ENCODE data around the gene BRSK1.

The BRSK1 gene

DNA sequence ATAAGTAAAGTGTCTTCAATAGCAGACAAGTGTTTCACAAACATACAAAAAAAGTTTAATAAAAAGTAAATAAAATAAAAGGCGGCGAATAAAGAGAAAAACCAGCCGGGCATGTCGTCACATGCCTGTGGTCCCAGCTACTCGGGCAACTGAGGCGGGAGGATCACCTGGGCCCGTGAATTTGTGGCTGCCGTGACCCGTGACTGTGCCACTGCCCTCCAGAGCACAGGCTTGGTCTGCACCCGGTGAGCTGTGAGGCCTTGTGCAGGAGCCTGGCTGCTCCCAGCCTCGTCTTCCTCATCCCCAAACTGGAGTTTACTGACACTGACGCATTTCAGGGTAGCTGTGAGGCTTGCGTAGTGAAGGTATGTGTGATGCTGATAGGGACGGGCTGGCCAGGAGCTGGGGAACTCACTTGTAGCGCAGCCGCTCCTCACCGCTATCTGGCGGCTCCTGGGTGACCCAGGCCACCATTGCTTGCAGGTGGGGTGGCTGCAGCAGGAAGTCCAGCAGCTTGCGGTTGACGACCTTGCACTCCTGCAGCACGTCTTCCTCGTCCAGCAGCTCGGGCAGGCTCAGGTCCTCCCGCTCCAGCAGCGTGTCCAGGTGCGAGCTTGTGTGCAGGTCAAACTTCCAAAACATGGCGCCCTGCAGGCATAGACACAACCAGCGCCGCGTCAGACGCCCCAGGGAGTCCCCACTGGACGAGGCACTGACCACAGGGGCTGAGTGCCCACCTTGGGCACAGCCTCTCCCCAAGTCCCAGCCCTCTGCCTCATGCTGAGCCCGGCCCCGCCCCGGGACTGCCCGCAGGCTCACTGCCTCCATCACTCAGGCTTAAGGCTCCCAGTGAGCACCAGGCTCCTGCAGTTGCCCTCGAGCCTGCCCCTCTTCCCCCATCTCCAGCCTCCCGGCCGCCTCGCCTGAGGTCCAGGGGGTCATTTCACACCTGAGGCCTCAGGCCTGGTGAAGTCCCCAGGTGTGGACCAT lies 37.0 kb upstream of the BRSK1 start:
- no peak overlapping the region for H3K4me3 ChIP-seq (ENCODE audit: low read depth in 1 of 2, low read length in 2 of 2)
- no peaks in the 10 kb centered on the region for H3K9me3 ChIP-seq (ENCODE audit: control insufficient read depth in 1 of 2, low read length in 2 of 2)
- H3K36me3 ChIP-seq (ENCODE audit: control insufficient read depth in 1 of 2, insufficient read depth in 2 of 2, low read length in 2 of 2) = peaks cover 29 to 61% of the 10 kb centered on the region in 2 donors
- H3K27me3 ChIP-seq (ENCODE audit: control insufficient read depth in 1 of 2, insufficient read depth in 2 of 2, low read length in 2 of 2) = no peaks in the 10 kb centered on the region
- no peak overlapping the region for H3K27ac ChIP-seq (ENCODE audit: low read depth, low read length)
- peaks cover 31 to 33% of the 10 kb centered on the region in 2 donors for H3K4me1 ChIP-seq (ENCODE audit: control insufficient read depth in 1 of 2, insufficient read depth in 2 of 2, low read length in 2 of 2)
- no peak overlapping the region for H3K9ac ChIP-seq (ENCODE audit: low read depth in 1 of 2, low read length in 2 of 2)

DNA sequence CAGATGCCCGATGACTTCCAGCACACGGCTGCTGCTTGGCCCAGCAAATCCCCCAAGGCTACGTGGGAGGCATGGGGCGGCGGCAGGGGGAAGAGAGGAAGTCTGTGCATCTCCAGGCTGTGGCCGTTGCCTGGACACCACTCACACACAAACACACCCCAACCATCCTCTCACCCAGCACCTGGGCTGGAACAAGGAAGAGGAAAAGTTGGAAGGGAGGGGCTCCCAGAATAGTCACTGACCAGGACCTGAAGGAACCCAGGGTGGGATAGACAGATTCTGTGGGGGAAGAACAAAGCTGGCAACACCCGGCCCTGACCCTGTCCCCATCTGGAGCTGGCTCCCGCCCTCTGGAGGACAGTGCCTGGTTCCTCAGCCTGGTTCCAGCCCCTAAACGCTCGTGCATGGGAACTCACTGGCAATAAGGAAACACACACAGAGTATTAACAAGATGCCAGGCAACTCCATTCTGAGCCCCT lies 36.1 kb upstream of the BRSK1 start:
- H3K9me3 ChIP-seq (ENCODE audit: control insufficient read depth in 1 of 2, low read length in 2 of 2) = no peaks in the 10 kb centered on the region
- no peak overlapping the region for H3K27ac ChIP-seq (ENCODE audit: low read depth, low read length)
- no peaks in the 10 kb centered on the region for H3K27me3 ChIP-seq (ENCODE audit: control insufficient read depth in 1 of 2, insufficient read depth in 2 of 2, low read length in 2 of 2)
- peaks cover 23 to 52% of the 10 kb centered on the region in 2 donors for H3K36me3 ChIP-seq (ENCODE audit: control insufficient read depth in 1 of 2, insufficient read depth in 2 of 2, low read length in 2 of 2)
- H3K4me3 ChIP-seq (ENCODE audit: low read depth in 1 of 2, low read length in 2 of 2) = no peak overlapping the region
- peaks cover 34 to 37% of the 10 kb centered on the region in 2 donors for H3K4me1 ChIP-seq (ENCODE audit: control insufficient read depth in 1 of 2, insufficient read depth in 2 of 2, low read length in 2 of 2)
- H3K9ac ChIP-seq (ENCODE audit: low read depth in 1 of 2, low read length in 2 of 2) = no peak overlapping the region

DNA sequence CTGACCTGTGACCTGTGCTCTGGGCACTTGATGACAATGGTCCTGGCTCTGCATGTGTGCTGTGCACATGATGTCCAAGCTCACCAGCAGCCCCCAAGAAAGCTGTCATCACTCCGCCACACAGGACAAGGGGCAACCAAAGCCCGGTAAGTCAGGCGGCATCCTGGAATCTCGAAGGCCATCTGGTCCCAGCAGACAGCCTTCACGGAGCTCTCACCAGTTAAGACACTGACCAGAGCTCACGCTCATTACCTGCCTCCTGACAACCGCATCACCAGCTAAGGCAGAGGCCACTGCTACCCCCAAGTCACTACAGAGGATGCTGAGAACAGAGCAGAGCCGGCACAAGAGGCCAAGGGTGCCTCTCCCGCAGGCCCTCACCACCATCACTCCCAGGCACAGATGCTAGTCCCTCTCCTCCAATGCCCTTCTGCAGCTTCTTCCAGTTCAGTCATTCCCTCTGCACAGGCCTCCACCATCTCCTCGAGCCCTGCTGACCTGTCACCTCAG lies 35.6 kb upstream of the BRSK1 start:
- no peaks in the 10 kb centered on the region for H3K9me3 ChIP-seq (ENCODE audit: control insufficient read depth in 1 of 2, low read length in 2 of 2)
- no peak overlapping the region for H3K27ac ChIP-seq (ENCODE audit: low read depth, low read length)
- H3K4me1 ChIP-seq (ENCODE audit: control insufficient read depth in 1 of 2, insufficient read depth in 2 of 2, low read length in 2 of 2) = peaks cover 40 to 42% of the 10 kb centered on the region in 2 donors
- H3K4me3 ChIP-seq (ENCODE audit: low read depth in 1 of 2, low read length in 2 of 2) = no peak overlapping the region
- H3K36me3 ChIP-seq (ENCODE audit: control insufficient read depth in 1 of 2, insufficient read depth in 2 of 2, low read length in 2 of 2) = peaks cover 23 to 49% of the 10 kb centered on the region in 2 donors
- H3K9ac ChIP-seq (ENCODE audit: low read depth in 1 of 2, low read length in 2 of 2) = no peak overlapping the region
- no peaks in the 10 kb centered on the region for H3K27me3 ChIP-seq (ENCODE audit: control insufficient read depth in 1 of 2, insufficient read depth in 2 of 2, low read length in 2 of 2)

DNA sequence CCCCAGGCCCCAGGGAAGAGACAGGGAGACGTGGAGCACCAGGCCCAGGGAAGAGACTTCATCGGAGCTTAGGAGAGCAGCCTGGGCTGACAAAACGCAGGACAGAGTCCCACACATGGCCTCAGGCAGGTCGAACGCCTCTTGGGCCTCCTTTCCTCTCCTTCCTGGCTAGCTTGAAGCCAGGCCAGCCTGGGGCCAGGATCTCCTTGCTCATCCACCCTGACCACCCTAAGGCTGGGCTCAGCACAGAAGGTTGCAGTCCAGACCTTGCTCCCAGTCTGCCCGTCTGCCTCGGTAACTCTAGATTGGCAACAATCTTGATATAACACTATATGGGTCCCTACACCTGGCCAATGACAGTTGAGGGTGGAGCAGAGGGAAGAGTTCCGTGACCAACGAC lies 35.1 kb upstream of the BRSK1 start:
- Histone ChIP-seq H3K9me3 (ENCODE audit: control insufficient read depth in 1 of 2, low read length in 2 of 2) (no peaks in the 10 kb centered on the region), H3K4me3 (ENCODE audit: low read depth in 1 of 2, low read length in 2 of 2) (no peak overlapping the region), H3K9ac (ENCODE audit: low read depth in 1 of 2, low read length in 2 of 2) (no peak overlapping the region), H3K27ac (ENCODE audit: low read depth, low read length) (no peak overlapping the region), H3K36me3 (ENCODE audit: control insufficient read depth in 1 of 2, insufficient read depth in 2 of 2, low read length in 2 of 2) (peaks cover 23 to 45% of the 10 kb centered on the region in 2 donors), H3K27me3 (ENCODE audit: control insufficient read depth in 1 of 2, insufficient read depth in 2 of 2, low read length in 2 of 2) (no peaks in the 10 kb centered on the region), H3K4me1 (ENCODE audit: control insufficient read depth in 1 of 2, insufficient read depth in 2 of 2, low read length in 2 of 2) (peaks cover 43 to 47% of the 10 kb centered on the region in 2 donors)

DNA sequence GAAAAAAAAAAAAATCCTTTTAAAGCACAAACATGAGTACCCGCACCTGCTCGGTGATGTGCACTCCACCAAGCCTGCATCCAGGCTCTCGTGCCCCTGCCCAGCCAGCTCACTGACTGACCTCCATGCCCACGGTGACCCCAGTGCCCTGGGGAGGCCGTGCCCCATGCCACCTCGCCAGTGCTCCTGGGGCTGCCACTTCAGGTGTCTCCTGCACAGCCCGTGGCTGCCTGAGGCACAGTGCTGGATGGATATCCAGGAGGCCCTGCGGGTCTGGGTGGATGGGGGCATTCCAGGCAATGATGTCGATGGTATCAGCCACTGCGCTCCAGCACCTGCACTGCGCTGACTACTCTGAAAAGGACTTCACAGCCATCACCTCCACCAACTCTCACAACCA lies 34.0 kb upstream of the BRSK1 start:
- no peaks in the 10 kb centered on the region for H3K27me3 ChIP-seq (ENCODE audit: control insufficient read depth in 1 of 2, insufficient read depth in 2 of 2, low read length in 2 of 2)
- no peak overlapping the region for H3K4me3 ChIP-seq (ENCODE audit: low read depth in 1 of 2, low read length in 2 of 2)
- H3K4me1 ChIP-seq (ENCODE audit: control insufficient read depth in 1 of 2, insufficient read depth in 2 of 2, low read length in 2 of 2) = peaks cover 48 to 54% of the 10 kb centered on the region in 2 donors
- H3K27ac ChIP-seq (ENCODE audit: low read depth, low read length) = no peak overlapping the region
- H3K36me3 ChIP-seq (ENCODE audit: control insufficient read depth in 1 of 2, insufficient read depth in 2 of 2, low read length in 2 of 2) = peaks cover 15 to 33% of the 10 kb centered on the region in 2 donors
- H3K9ac ChIP-seq (ENCODE audit: low read depth in 1 of 2, low read length in 2 of 2) = no peak overlapping the region
- H3K9me3 ChIP-seq (ENCODE audit: control insufficient read depth in 1 of 2, low read length in 2 of 2) = no peaks in the 10 kb centered on the region

DNA sequence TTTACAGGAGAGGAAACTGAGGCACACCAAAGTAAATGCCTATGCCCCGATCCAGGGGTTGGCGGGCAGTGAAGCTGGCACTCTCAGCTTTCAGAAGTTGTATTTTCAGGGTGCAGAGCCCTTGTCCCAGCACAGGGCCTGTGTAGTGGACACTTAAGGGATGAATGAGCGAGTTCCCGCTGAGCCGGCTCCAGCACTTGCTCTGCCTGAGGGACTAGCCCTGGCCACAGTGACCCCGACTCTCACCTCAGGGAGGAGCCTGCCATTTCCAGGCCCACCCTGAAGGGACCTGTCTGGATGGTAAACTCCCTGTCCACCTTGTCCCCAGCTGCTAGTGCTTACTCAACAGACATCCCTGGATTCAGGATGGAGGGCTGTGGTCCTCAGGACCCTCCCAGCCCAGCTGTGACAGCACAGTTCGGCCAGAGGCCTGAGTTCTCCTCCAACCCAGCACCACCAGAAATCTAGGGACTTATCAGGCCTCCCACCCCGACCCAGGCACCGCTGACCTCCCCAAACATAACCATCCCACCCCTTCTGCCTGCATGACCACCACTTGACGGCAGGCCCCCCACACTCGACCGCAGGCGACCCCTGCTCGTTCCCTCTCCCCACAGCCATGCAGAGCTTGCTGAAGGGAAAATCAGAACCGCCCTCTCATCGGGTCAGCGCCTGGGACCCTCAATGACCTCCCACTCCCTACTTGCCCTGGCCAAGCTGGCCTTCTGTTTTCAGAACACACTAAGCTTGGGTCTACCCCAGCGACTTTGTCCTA lies 33.3 kb upstream of the BRSK1 start:
- H3K4me3 ChIP-seq (ENCODE audit: low read depth in 1 of 2, low read length in 2 of 2) = no peak overlapping the region
- H3K4me1 ChIP-seq (ENCODE audit: control insufficient read depth in 1 of 2, insufficient read depth in 2 of 2, low read length in 2 of 2) = peaks cover 51 to 60% of the 10 kb centered on the region in 2 donors
- no peaks in the 10 kb centered on the region for H3K27me3 ChIP-seq (ENCODE audit: control insufficient read depth in 1 of 2, insufficient read depth in 2 of 2, low read length in 2 of 2)
- H3K27ac ChIP-seq (ENCODE audit: low read depth, low read length) = no peak overlapping the region
- no peaks in the 10 kb centered on the region for H3K9me3 ChIP-seq (ENCODE audit: control insufficient read depth in 1 of 2, low read length in 2 of 2)
- H3K9ac ChIP-seq (ENCODE audit: low read depth in 1 of 2, low read length in 2 of 2) = no peak overlapping the region
- H3K36me3 ChIP-seq (ENCODE audit: control insufficient read depth in 1 of 2, insufficient read depth in 2 of 2, low read length in 2 of 2) = peaks cover 15 to 27% of the 10 kb centered on the region in 2 donors

DNA sequence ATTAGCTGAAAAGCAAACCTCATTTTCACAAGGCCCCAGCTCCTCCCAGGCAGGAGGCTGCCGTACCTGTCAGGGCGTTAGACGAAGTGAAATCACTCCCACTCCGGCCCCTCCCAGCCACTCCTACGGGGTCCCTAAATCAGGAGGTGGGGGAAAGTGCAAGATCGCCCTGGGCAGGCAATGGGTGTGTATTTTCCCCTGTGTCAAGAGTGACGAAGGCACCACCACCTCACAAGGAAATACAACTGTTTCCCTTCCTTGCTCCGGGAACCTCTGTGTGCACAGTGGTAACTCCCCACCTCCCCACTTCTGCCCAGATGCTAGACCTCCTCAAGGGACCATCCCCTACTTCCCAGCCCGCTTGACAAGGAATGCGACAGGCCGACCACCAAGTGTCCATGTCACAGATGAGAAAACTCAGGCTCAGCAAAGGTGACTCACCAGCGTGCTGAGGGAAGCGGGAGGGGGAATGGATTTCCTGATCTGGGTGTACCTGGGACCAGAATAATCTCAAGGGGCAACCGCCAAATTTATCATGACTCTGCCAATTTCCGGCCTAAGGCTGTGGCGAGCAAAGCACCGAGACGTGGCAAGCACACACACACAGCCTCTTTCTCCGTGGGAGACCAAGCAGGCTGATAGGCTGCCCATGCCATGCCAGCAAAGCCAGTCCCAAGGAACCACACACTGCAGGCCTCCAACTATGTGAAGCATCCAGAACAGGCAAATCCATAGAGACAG lies 32.3 kb upstream of the BRSK1 start:
- H3K36me3 ChIP-seq (ENCODE audit: control insufficient read depth in 1 of 2, insufficient read depth in 2 of 2, low read length in 2 of 2) = peaks cover 9 to 18% of the 10 kb centered on the region in 2 donors
- no peaks in the 10 kb centered on the region for H3K9me3 ChIP-seq (ENCODE audit: control insufficient read depth in 1 of 2, low read length in 2 of 2)
- H3K27ac ChIP-seq (ENCODE audit: low read depth, low read length) = peak overlapping the region; percentile 42
- H3K27me3 ChIP-seq (ENCODE audit: control insufficient read depth in 1 of 2, insufficient read depth in 2 of 2, low read length in 2 of 2) = no peaks in the 10 kb centered on the region
- peaks cover 62 to 70% of the 10 kb centered on the region in 2 donors for H3K4me1 ChIP-seq (ENCODE audit: control insufficient read depth in 1 of 2, insufficient read depth in 2 of 2, low read length in 2 of 2)
- H3K9ac ChIP-seq (ENCODE audit: low read depth in 1 of 2, low read length in 2 of 2) = peak overlapping the region in 1 of 2 donors; percentile 33
- H3K4me3 ChIP-seq (ENCODE audit: low read depth in 1 of 2, low read length in 2 of 2) = peak overlapping the region; percentile 1 to 22

DNA sequence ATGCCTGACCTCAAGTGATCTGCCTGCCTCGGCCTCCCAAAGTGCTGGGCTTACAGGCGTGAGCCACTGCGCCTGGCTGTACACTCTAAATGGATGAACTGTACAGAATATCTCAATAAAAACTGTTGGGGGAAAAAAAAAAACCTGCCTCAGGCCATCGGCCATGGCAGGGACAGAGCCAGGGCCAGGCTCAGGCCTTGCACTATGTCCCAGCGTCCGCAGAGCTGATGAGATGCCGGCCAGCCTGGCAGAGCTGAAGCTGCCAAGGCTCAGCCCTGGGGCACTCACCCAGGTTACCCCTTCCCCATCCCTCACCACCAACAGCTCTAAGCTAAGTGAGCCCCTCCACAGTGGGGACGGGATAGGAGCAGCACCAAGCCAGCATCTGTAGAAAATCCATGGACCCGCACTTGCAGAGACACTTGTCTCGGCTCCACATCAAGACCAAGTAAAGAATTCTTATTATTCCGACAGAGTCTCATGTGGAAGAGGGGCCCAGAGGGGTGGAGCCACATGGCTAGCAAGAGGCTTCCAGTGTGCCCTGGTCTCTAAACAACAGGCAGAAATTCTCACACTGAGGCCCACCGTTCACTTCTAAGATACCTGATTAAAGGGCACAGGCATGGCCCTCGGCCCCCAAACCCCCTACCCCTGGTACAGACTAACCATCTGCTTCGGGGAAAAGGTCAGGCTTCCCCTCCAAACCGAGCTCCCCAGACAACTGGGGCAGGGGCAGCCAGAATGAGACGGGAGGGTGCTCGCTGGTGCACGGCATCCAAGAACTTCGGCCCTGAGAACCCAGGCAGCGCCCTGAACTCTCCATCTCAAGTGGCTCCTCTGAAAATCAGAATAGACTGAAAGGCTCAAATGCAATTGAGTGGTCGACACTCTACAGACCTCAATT lies 30.8 kb upstream of the BRSK1 start:
- Histone ChIP-seq H3K4me3 (ENCODE audit: low read depth in 1 of 2, low read length in 2 of 2) (peak overlapping the region in 1 of 2 donors; percentile 62), H3K9ac (ENCODE audit: low read depth in 1 of 2, low read length in 2 of 2) (peak overlapping the region in 1 of 2 donors; percentile 6), H3K27ac (ENCODE audit: low read depth, low read length) (no peak overlapping the region), H3K36me3 (ENCODE audit: control insufficient read depth in 1 of 2, insufficient read depth in 2 of 2, low read length in 2 of 2) (peaks cover 4 to 13% of the 10 kb centered on the region in 2 donors), H3K27me3 (ENCODE audit: control insufficient read depth in 1 of 2, insufficient read depth in 2 of 2, low read length in 2 of 2) (no peaks in the 10 kb centered on the region), H3K4me1 (ENCODE audit: control insufficient read depth in 1 of 2, insufficient read depth in 2 of 2, low read length in 2 of 2) (peaks cover 67 to 74% of the 10 kb centered on the region in 2 donors), H3K9me3 (ENCODE audit: control insufficient read depth in 1 of 2, low read length in 2 of 2) (no peaks in the 10 kb centered on the region)
